ENCODE data around the gene PSMA3. TPM values are rescaled to one million over a fixed set of nuclear protein-coding genes. Genes with fewer than 3 reads are reported as not detected.

The PSMA3 gene
- total RNA-seq, 1 donor from 2014 or later = 232 TPM

GRCh38 chr14:58282925-58283593 lies 38.4 kb downstream of the PSMA3 start:
- no peak for FAIRE-seq
- H3K27me3 ChIP-seq (ENCODE audit: insufficient read depth, low read length) = no peaks in the 10 kb centered on the region
- Mint-ChIP-seq H3K9me3 (ENCODE audit: unreplicated experiment) (no peaks in the 10 kb centered on the region), H3K27ac (ENCODE audit: unreplicated experiment) (no peak overlapping the region), H3K36me3 (ENCODE audit: low read depth, unreplicated experiment) (peaks cover 15% of the 10 kb centered on the region), H3K4me3 (ENCODE audit: unreplicated experiment) (no peak overlapping the region), H3K4me1 (ENCODE audit: low read depth, unreplicated experiment) (peaks cover 22% of the 10 kb centered on the region), H3K27me3 (ENCODE audit: low read depth, unreplicated experiment) (no peaks in the 10 kb centered on the region)
- TF ChIP-seq EZH2 (IDR thresholded peaks at IDR 0.05; ENCODE audit: insufficient read depth, low read length) = no peak
- peaks cover 22% of the 10 kb centered on the region for H3K36me3 ChIP-seq (ENCODE audit: insufficient read depth, low read length)
- H3K9me3 ChIP-seq (ENCODE audit: insufficient read depth, low read depth, low read length) = no peaks in the 10 kb centered on the region
- no peak overlapping the region for H3K27ac ChIP-seq (ENCODE audit: low read depth, low read length)
- no peak for DNase-seq (ENCODE audit: low read depth)
- no peak overlapping the region for H3K4me3 ChIP-seq (ENCODE audit: insufficient read depth, low read depth, low read length)
- no peak overlapping the region for H3K4me2 ChIP-seq (ENCODE audit: low read length)
- no peak overlapping the region for H3K9ac ChIP-seq (ENCODE audit: low read length)
- H3K4me1 ChIP-seq (ENCODE audit: insufficient read depth, low read length) = peaks cover 17% of the 10 kb centered on the region
- H3K79me2 ChIP-seq (ENCODE audit: insufficient read depth, low read length) = peaks cover 90% of the 10 kb centered on the region
- peaks cover 28% of the 10 kb centered on the region for H4K20me1 ChIP-seq (ENCODE audit: insufficient read depth, low read length)
- no peak overlapping the region for H2AFZ ChIP-seq (ENCODE audit: low read depth, low read length)

DNA sequence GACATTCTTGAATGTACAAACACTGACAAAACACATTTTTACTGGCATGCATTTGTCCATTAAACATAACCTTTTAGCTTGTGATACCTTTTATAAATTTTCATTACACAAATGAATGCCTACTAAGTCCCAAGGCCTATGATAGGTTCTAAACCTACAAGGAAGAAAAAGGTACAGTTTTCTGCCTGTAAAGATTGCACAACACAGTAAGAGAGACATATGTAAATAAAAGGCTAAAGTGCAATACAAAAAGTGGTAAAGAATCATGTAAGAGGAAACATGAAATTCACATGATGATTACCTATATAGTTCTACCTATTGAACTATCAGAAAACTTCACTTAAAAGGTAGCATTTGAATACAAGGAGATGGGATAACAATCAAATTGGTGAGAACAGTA lies 39.1 kb downstream of the PSMA3 start:
- FAIRE-seq (no peak), DNase-seq (ENCODE audit: low read depth) (no peak)
- peaks cover 26% of the 10 kb centered on the region for H3K36me3 ChIP-seq (ENCODE audit: insufficient read depth, low read length)
- no peak overlapping the region for H2AFZ ChIP-seq (ENCODE audit: low read depth, low read length)
- H3K27ac ChIP-seq (ENCODE audit: low read depth, low read length) = no peak overlapping the region
- H3K4me1 ChIP-seq (ENCODE audit: insufficient read depth, low read length) = peaks cover 17% of the 10 kb centered on the region
- H3K9me3 ChIP-seq (ENCODE audit: insufficient read depth, low read depth, low read length) = no peaks in the 10 kb centered on the region
- no peaks in the 10 kb centered on the region for H3K9me3 Mint-ChIP-seq (ENCODE audit: unreplicated experiment)
- no peak overlapping the region for H3K9ac ChIP-seq (ENCODE audit: low read length)
- no peak for TF ChIP-seq EZH2 (IDR thresholded peaks at IDR 0.05; ENCODE audit: insufficient read depth, low read length)
- TF ChIP-seq, protein P1, sequence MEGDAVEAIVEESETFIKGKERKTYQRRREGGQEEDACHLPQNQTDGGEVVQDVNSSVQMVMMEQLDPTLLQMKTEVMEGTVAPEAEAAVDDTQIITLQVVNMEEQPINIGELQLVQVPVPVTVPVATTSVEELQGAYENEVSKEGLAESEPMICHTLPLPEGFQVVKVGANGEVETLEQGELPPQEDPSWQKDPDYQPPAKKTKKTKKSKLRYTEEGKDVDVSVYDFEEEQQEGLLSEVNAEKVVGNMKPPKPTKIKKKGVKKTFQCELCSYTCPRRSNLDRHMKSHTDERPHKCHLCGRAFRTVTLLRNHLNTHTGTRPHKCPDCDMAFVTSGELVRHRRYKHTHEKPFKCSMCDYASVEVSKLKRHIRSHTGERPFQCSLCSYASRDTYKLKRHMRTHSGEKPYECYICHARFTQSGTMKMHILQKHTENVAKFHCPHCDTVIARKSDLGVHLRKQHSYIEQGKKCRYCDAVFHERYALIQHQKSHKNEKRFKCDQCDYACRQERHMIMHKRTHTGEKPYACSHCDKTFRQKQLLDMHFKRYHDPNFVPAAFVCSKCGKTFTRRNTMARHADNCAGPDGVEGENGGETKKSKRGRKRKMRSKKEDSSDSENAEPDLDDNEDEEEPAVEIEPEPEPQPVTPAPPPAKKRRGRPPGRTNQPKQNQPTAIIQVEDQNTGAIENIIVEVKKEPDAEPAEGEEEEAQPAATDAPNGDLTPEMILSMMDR (IDR thresholded peaks at IDR 0.05; ENCODE audit: insufficient read depth, low read depth, low read length) = no peak
- H3K79me2 ChIP-seq (ENCODE audit: insufficient read depth, low read length) = peaks cover 90% of the 10 kb centered on the region
- H3K27ac Mint-ChIP-seq (ENCODE audit: unreplicated experiment) = no peak overlapping the region
- H3K4me2 ChIP-seq (ENCODE audit: low read length) = no peak overlapping the region
- H4K20me1 ChIP-seq (ENCODE audit: insufficient read depth, low read length) = peaks cover 32% of the 10 kb centered on the region
- no peak overlapping the region for H3K4me3 ChIP-seq (ENCODE audit: insufficient read depth, low read depth, low read length)
- H3K27me3 Mint-ChIP-seq (ENCODE audit: low read depth, unreplicated experiment) = no peaks in the 10 kb centered on the region
- H3K27me3 ChIP-seq (ENCODE audit: insufficient read depth, low read length) = no peaks in the 10 kb centered on the region
- peaks cover 15% of the 10 kb centered on the region for H3K36me3 Mint-ChIP-seq (ENCODE audit: low read depth, unreplicated experiment)
- H3K4me3 Mint-ChIP-seq (ENCODE audit: unreplicated experiment) = no peak overlapping the region
- peaks cover 22% of the 10 kb centered on the region for H3K4me1 Mint-ChIP-seq (ENCODE audit: low read depth, unreplicated experiment)

- Histone ChIP-seq H3K27ac (ENCODE audit: low read depth, low read length) (no peak overlapping the region), H3K4me1 (ENCODE audit: insufficient read depth, low read length) (peaks cover 17% of the 10 kb centered on the region), H3K36me3 (ENCODE audit: insufficient read depth, low read length) (peaks cover 38% of the 10 kb centered on the region), H3K4me3 (ENCODE audit: insufficient read depth, low read depth, low read length) (no peak overlapping the region), H2AFZ (ENCODE audit: low read depth, low read length) (no peak overlapping the region), H3K9me3 (ENCODE audit: insufficient read depth, low read depth, low read length) (no peaks in the 10 kb centered on the region), H4K20me1 (ENCODE audit: insufficient read depth, low read length) (peaks cover 44% of the 10 kb centered on the region), H3K79me2 (ENCODE audit: insufficient read depth, low read length) (peaks cover 90% of the 10 kb centered on the region), H3K4me2 (ENCODE audit: low read length) (no peak overlapping the region), H3K9ac (ENCODE audit: low read length) (no peak overlapping the region), H3K27me3 (ENCODE audit: insufficient read depth, low read length) (no peaks in the 10 kb centered on the region)
- peaks cover 22% of the 10 kb centered on the region for H3K4me1 Mint-ChIP-seq (ENCODE audit: low read depth, unreplicated experiment)
- no peak for TF ChIP-seq EZH2 (IDR thresholded peaks at IDR 0.05; ENCODE audit: insufficient read depth, low read length)
- TF ChIP-seq, protein P1 (IDR thresholded peaks at IDR 0.05; ENCODE audit: insufficient read depth, low read depth, low read length) = no peak
- no peaks in the 10 kb centered on the region for H3K9me3 Mint-ChIP-seq (ENCODE audit: unreplicated experiment)
- H3K27me3 Mint-ChIP-seq (ENCODE audit: low read depth, unreplicated experiment) = no peaks in the 10 kb centered on the region
- H3K27ac Mint-ChIP-seq (ENCODE audit: unreplicated experiment) = no peak overlapping the region
- DNase-seq (ENCODE audit: low read depth) (no peak), FAIRE-seq (no peak)
- H3K36me3 Mint-ChIP-seq (ENCODE audit: low read depth, unreplicated experiment) = peaks cover 21% of the 10 kb centered on the region
- no peak overlapping the region for H3K4me3 Mint-ChIP-seq (ENCODE audit: unreplicated experiment)
Measured at GRCh38 chr14:58285132-58285531, 40.5 kb downstream of the PSMA3 start.

All from astrocyte (in vitro differentiated cells and primary cell).